Activated CD4-positive, alpha-beta memory T cell treated with anti-CD3 and anti-CD28 coated beads, Interleukin-2, amount 10 ng/mL, durations not matched to agents 7 days and 5 days (primary cell): Measurements from ENCODE around the gene ANKRD12. TPM values are rescaled to one million over a fixed set of nuclear protein-coding genes. Genes with fewer than 3 reads are reported as not detected.

Experiments
- CTCF ChIA-PET: fragments of 350-600 bp; sonication (Branson Sonifier 250); formaldehyde crosslinking; loops from one replicate; lab custom pipeline; 2021; ENCODE audit warnings: antibody characterized with exemption, inconsistent platforms; lab: Charles Lee
- POLR2A ChIA-PET: fragments of 350-600 bp; sonication (Branson Sonifier 250); formaldehyde crosslinking; loops from one replicate; lab custom pipeline; 2021; ENCODE audit warnings: antibody characterized with exemption; lab: Charles Lee
- DNase-seq: peaks from one replicate; pipeline ENCODE4 v3.0.0-alpha.2; 2020
- H3K27ac Mint-ChIP-seq: one replicate; pipeline ENCODE4 v1.8.0; 2021; ENCODE audit warnings: mild to moderate bottlenecking, mixed read lengths
- H3K27me3 Mint-ChIP-seq: one replicate; pipeline ENCODE4 v1.8.0; 2021; ENCODE audit warnings: mixed read lengths
- H3K36me3 Mint-ChIP-seq: one replicate; pipeline ENCODE4 v1.8.0; 2021; ENCODE audit warnings: low read depth, mixed read lengths
- H3K4me1 Mint-ChIP-seq: one replicate; pipeline ENCODE4 v1.8.0; 2021; ENCODE audit warnings: mixed read lengths
- H3K4me3 Mint-ChIP-seq: one replicate; pipeline ENCODE4 v1.8.0; 2021; ENCODE audit warnings: mild to moderate bottlenecking, mixed read lengths
- H3K9me3 Mint-ChIP-seq: one replicate; pipeline ENCODE4 v1.8.0; 2021; ENCODE audit warnings: mixed read lengths
- total RNA-seq, 2 experiments: library from RNA; stranded (reverse); gene quantifications; one replicate each; pipeline ENCODE4 v1.2.3, GENCODE V29; 2021

Gene ANKRD12
- total RNA-seq, 2 experiments from 2014 or later, result 103 to 111 TPM

- Mint-ChIP-seq H3K4me1 (peaks cover 52% of the 10 kb centered on the region), H3K9me3 (no peaks in the 10 kb centered on the region), H3K36me3 (peaks cover 73% of the 10 kb centered on the region), H3K27me3 (no peaks in the 10 kb centered on the region), H3K27ac (no peak overlapping the region), H3K4me3 (no peak overlapping the region)
- ChIA-PET CTCF (no interaction called here), POLR2A (interaction anchor here (1.1 to 20.9 kb wide), 4 partner anchors 9 to 48 kb away, joined by 3 to 524 read pairs (median 6); no protein-coding TSS in a partner anchor)
- no peak for DNase-seq
Observed at GRCh38 chr18:9130806-9131205, 5.8 kb upstream of the ANKRD12 start.

- no peaks in the 10 kb centered on the region for H3K9me3 Mint-ChIP-seq
- H3K27ac Mint-ChIP-seq, result no peak overlapping the region
- no peak for DNase-seq
- POLR2A ChIA-PET, result interaction anchor here (0.9 to 20.9 kb wide), 4 partner anchors 9 to 35 kb away, joined by 3 to 524 read pairs (median 4); no protein-coding TSS in a partner anchor
- H3K36me3 Mint-ChIP-seq, result peaks cover 61% of the 10 kb centered on the region
- no peaks in the 10 kb centered on the region for H3K27me3 Mint-ChIP-seq
- CTCF ChIA-PET, result no interaction called here
- H3K4me3 Mint-ChIP-seq, result no peak overlapping the region
- H3K4me1 Mint-ChIP-seq, result peaks cover 50% of the 10 kb centered on the region
Observed at GRCh38 chr18:9132628-9133027, 4.0 kb upstream of the ANKRD12 start.

GRCh38 chr18:9133225-9133624, 3.4 kb upstream of the ANKRD12 start:
- ChIA-PET POLR2A (interaction anchor here (12.4 to 20.9 kb wide), 2 partner anchors 20 to 29 kb away, joined by 460 to 524 read pairs; partner anchors contain the start of gene NDUFV2), CTCF (no interaction called here)
- no peak for DNase-seq
- Mint-ChIP-seq H3K36me3 (peaks cover 60% of the 10 kb centered on the region), H3K27ac (no peak overlapping the region), H3K27me3 (no peaks in the 10 kb centered on the region), H3K9me3 (no peaks in the 10 kb centered on the region), H3K4me3 (no peak overlapping the region), H3K4me1 (peaks cover 47% of the 10 kb centered on the region)

- H3K4me1 Mint-ChIP-seq, result peaks cover 51% of the 10 kb centered on the region
- no peak for DNase-seq
- peak overlapping the region; percentile 86 for H3K4me3 Mint-ChIP-seq
- CTCF ChIA-PET, result interaction anchor here (0.6 to 1.8 kb wide), 8 partner anchors 9 to 485 kb away, joined by 3 to 8 read pairs (median 4); no protein-coding TSS in a partner anchor
- peak overlapping the region; percentile 80 for H3K27ac Mint-ChIP-seq
- POLR2A ChIA-PET, result interaction anchor here (0.7 to 20.9 kb wide), 12 partner anchors 8 to 512 kb away, joined by 3 to 752 read pairs (median 26); partner anchors contain the start of gene NDUFV2
- no peaks in the 10 kb centered on the region for H3K9me3 Mint-ChIP-seq
- no peaks in the 10 kb centered on the region for H3K27me3 Mint-ChIP-seq
- peaks cover 59% of the 10 kb centered on the region for H3K36me3 Mint-ChIP-seq
Observed at GRCh38 chr18:9135081-9135911, 1.3 kb upstream of the ANKRD12 start.

- peaks cover 61% of the 10 kb centered on the region for H3K36me3 Mint-ChIP-seq
Observed at GRCh38 chr18:9135912-9136314, 668 bp upstream of the ANKRD12 start.

GRCh38 chr18:9137168-9138066, 836 bp downstream of the ANKRD12 start:
- Mint-ChIP-seq H3K27ac (peak overlapping the region; percentile 96), H3K36me3 (peaks cover 60% of the 10 kb centered on the region), H3K9me3 (no peaks in the 10 kb centered on the region), H3K27me3 (no peaks in the 10 kb centered on the region), H3K4me3 (peak overlapping the region; percentile 78), H3K4me1 (peaks cover 62% of the 10 kb centered on the region)
- DNase-seq, result peak; percentile 73
- CTCF ChIA-PET, result interaction anchor here (1.0 to 4.6 kb wide), 5 partner anchors 10 to 62 kb away, joined by 3 to 23 read pairs (median 4); partner anchors contain the start of gene NDUFV2
- POLR2A ChIA-PET, result interaction anchor here (1.1 to 20.9 kb wide), 15 partner anchors 10 to 778 kb away, joined by 3 to 752 read pairs (median 21); partner anchors contain the start of genes NDUFV2, RALBP1, TWSG1 and VAPA

More at GRCh38 chr18:9135912-9136314, 668 bp upstream of the ANKRD12 start:
- Mint-ChIP-seq H3K27ac (peak overlapping the region; percentile 96), H3K4me1 (peaks cover 54% of the 10 kb centered on the region), H3K9me3 (no peaks in the 10 kb centered on the region), H3K4me3 (peak overlapping the region; percentile 86), H3K27me3 (no peaks in the 10 kb centered on the region)
- DNase-seq, result peak; percentile 51
- ChIA-PET CTCF (interaction anchor here (1.0 to 1.8 kb wide), 4 partner anchors 9 to 62 kb away, joined by 3 to 8 read pairs (median 3); no protein-coding TSS in a partner anchor), POLR2A (interaction anchor here (0.7 to 20.9 kb wide), 13 partner anchors 9 to 778 kb away, joined by 3 to 752 read pairs (median 9); partner anchors contain the start of genes NDUFV2, TWSG1 and VAPA)

GRCh38 chr18:9139400-9140039, 2.9 kb downstream of the ANKRD12 start:
- ChIA-PET CTCF (interaction anchor here (1.1 to 4.6 kb wide), 3 partner anchors 31 to 66 kb away, joined by 3 to 23 read pairs (median 8); no protein-coding TSS in a partner anchor), POLR2A (interaction anchor here (0.6 to 20.9 kb wide), 14 partner anchors 9 to 524 kb away, joined by 3 to 752 read pairs (median 14); partner anchors contain the start of genes NDUFV2 and TWSG1)
- H3K36me3 Mint-ChIP-seq, result peaks cover 53% of the 10 kb centered on the region
- no peak for DNase-seq
- no peaks in the 10 kb centered on the region for H3K27me3 Mint-ChIP-seq
- H3K4me3 Mint-ChIP-seq, result peak overlapping the region; percentile 78
- peak overlapping the region; percentile 90 for H3K27ac Mint-ChIP-seq
- H3K4me1 Mint-ChIP-seq, result peaks cover 65% of the 10 kb centered on the region
- no peaks in the 10 kb centered on the region for H3K9me3 Mint-ChIP-seq

- POLR2A ChIA-PET, result interaction anchor here (0.9 to 20.9 kb wide), 7 partner anchors 13 to 195 kb away, joined by 4 to 752 read pairs (median 76); partner anchors contain the start of gene NDUFV2
- H3K9me3 Mint-ChIP-seq, result no peaks in the 10 kb centered on the region
- H3K4me3 Mint-ChIP-seq, result peak overlapping the region; percentile 78
- CTCF ChIA-PET, result interaction anchor here (1.1 to 4.6 kb wide), 2 partner anchors 32 to 58 kb away, joined by 3 to 23 read pairs; no protein-coding TSS in a partner anchor
- peaks cover 57% of the 10 kb centered on the region for H3K36me3 Mint-ChIP-seq
- H3K27me3 Mint-ChIP-seq, result no peaks in the 10 kb centered on the region
- peak overlapping the region; percentile 90 for H3K27ac Mint-ChIP-seq
- peaks cover 65% of the 10 kb centered on the region for H3K4me1 Mint-ChIP-seq
- DNase-seq, result no peak
Observed at GRCh38 chr18:9140381-9140780, 3.8 kb downstream of the ANKRD12 start.

- Mint-ChIP-seq H3K27ac (peak overlapping the region; percentile 90), H3K4me3 (peak overlapping the region; percentile 78), H3K36me3 (peaks cover 54% of the 10 kb centered on the region), H3K9me3 (no peaks in the 10 kb centered on the region), H3K4me1 (peaks cover 65% of the 10 kb centered on the region), H3K27me3 (no peaks in the 10 kb centered on the region)
- POLR2A ChIA-PET, result interaction anchor here (3.8 to 20.9 kb wide), 5 partner anchors 19 to 67 kb away, joined by 23 to 752 read pairs (median 460); partner anchors contain the start of gene NDUFV2
- no peak for DNase-seq
- CTCF ChIA-PET, result interaction anchor here (3.6 to 4.6 kb wide), 2 partner anchors 58 to 67 kb away, joined by 14 to 23 read pairs; no protein-coding TSS in a partner anchor
Observed at GRCh38 chr18:9140984-9141383, 4.4 kb downstream of the ANKRD12 start.

GRCh38 chr18:9146224-9146623, 9.6 kb downstream of the ANKRD12 start:
- Mint-ChIP-seq H3K4me3 (no peak overlapping the region), H3K27ac (peak overlapping the region; percentile 29), H3K36me3 (peaks cover 32% of the 10 kb centered on the region), H3K27me3 (no peaks in the 10 kb centered on the region), H3K4me1 (peaks cover 78% of the 10 kb centered on the region), H3K9me3 (no peaks in the 10 kb centered on the region)
- POLR2A ChIA-PET, result interaction anchor here (0.8 to 2.8 kb wide), 9 partner anchors 10 to 73 kb away, joined by 3 to 43 read pairs (median 5); partner anchors contain the start of genes ANKRD12 and NDUFV2
- DNase-seq, result no peak
- CTCF ChIA-PET, result interaction anchor here (0.5 to 2.5 kb wide), 4 partner anchors 63 to 371 kb away, joined by 3 to 17 read pairs (median 4); no protein-coding TSS in a partner anchor
